DOHH2 (cell line): Measurements from ENCODE around the gene TMEM38B.

Experiments used
- H3F3A ChIP-seq: fragments of 200-600 bp; sonication (generic), shearing (Covaris generic); 2 replicates; pipeline ENCODE4 v1.6.0; 2016; ENCODE audit warnings: antibody characterized with exemption, mild to moderate bottlenecking; ENCODE audit not compliant: control insufficient read depth, insufficient read depth
- H3K27ac ChIP-seq: fragments of 200-600 bp; sonication (generic); 2 replicates; pipeline ENCODE4 v1.5.1; 2014; ENCODE audit warnings: low read depth, mild to moderate bottlenecking, low read length, moderate library complexity
- H3K27me3 ChIP-seq: fragments of 200-600 bp; sonication (generic); 2 replicates; pipeline ENCODE4 v1.6.1; 2014; ENCODE audit warnings: mild to moderate bottlenecking, low read length, mixed read lengths; ENCODE audit not compliant: control insufficient read depth
- H3K36me3 ChIP-seq: fragments of 200-600 bp; sonication (generic); 2 replicates; pipeline ENCODE4 v1.6.1; 2014; ENCODE audit warnings: mild to moderate bottlenecking, low read length, moderate library complexity, mixed read lengths; ENCODE audit not compliant: control insufficient read depth
- H3K4me1 ChIP-seq: fragments of 200-600 bp; sonication (generic); 2 replicates; pipeline ENCODE4 v1.6.1; 2014; ENCODE audit warnings: mild to moderate bottlenecking, low read length, mixed read lengths; ENCODE audit not compliant: control insufficient read depth
- H3K4me2 ChIP-seq: fragments of 200-600 bp; sonication (generic); 2 replicates; pipeline ENCODE4 v1.6.0; 2014; ENCODE audit warnings: mild to moderate bottlenecking, low read length, moderate library complexity
- H3K4me3 ChIP-seq: fragments of 200-600 bp; sonication (generic); 2 replicates; pipeline ENCODE4 v1.5.1; 2014; ENCODE audit warnings: mild to moderate bottlenecking, low read length, mixed read lengths
- H3K79me2 ChIP-seq: fragments of 200-600 bp; sonication (generic); 2 replicates; pipeline ENCODE4 v1.6.1; 2014; ENCODE audit warnings: mild to moderate bottlenecking, low read length, mixed read lengths; ENCODE audit not compliant: control insufficient read depth
- H3K9me2 ChIP-seq: fragments of 200-600 bp; sonication (generic); replicated peaks from 2 replicates; pipeline ENCODE4 v1.6.1; 2014; ENCODE audit warnings: mild to moderate bottlenecking, low read length, mixed read lengths; ENCODE audit not compliant: control insufficient read depth
- H3K9me3 ChIP-seq: fragments of 200-600 bp; sonication (generic); 2 replicates; pipeline ENCODE4 v1.6.1; 2014; ENCODE audit warnings: antibody characterized with exemption, low read length, mixed read lengths; ENCODE audit not compliant: control insufficient read depth, insufficient read depth
- H4K20me1 ChIP-seq: fragments of 200-600 bp; sonication (generic); 2 replicates; pipeline ENCODE4 v1.6.0; 2014; ENCODE audit warnings: low read depth, mild to moderate bottlenecking, antibody characterized with exemption, low read length, moderate library complexity; ENCODE audit not compliant: control insufficient read depth, insufficient read depth
- CTCF ChIP-seq: fragments of 200-600 bp; sonication (generic); IDR thresholded peaks from one replicate; pipeline ENCODE4 v1.5.1; 2014; ENCODE audit warnings: antibody characterized with exemption, mild to moderate bottlenecking, low read depth, low read length; ENCODE audit not compliant: poor library complexity, severe bottlenecking
- EZH2phosphoT487 ChIP-seq: fragments of 200-600 bp; sonication (generic); IDR thresholded peaks from 2 replicates; pipeline ENCODE4 v1.6.1; 2017; ENCODE audit warnings: borderline replicate concordance, mild to moderate bottlenecking, antibody characterized with exemption, low read length, moderate library complexity, mixed read lengths

Gene TMEM38B

GRCh38 chr9:105822814-105823213 is 128.5 kb downstream of the TMEM38B start:
- Histone ChIP-seq H3K79me2 (no peaks in the 10 kb centered on the region), H3K36me3 (no peaks in the 10 kb centered on the region), H3K4me3 (no peak overlapping the region), H3K4me2 (no peak overlapping the region), H3F3A (no peaks in the 10 kb centered on the region), H3K27me3 (no peaks in the 10 kb centered on the region), H3K9me3 (no peaks in the 10 kb centered on the region), H3K9me2 (no peaks in the 10 kb centered on the region), H3K4me1 (no peaks in the 10 kb centered on the region), H4K20me1 (no peaks in the 10 kb centered on the region), H3K27ac (no peak overlapping the region)
- TF ChIP-seq CTCF = no peak
- TF ChIP-seq EZH2phosphoT487 = no peak
